ENCODE results near the gene SLC9A9.

Gene SLC9A9

GRCh38 chr3:143502081-143502480 lies 346.2 kb downstream of the SLC9A9 start:
- no peaks in the 10 kb centered on the region for H3K27me3 ChIP-seq (ENCODE audit: insufficient read depth, poor library complexity, severe bottlenecking)
- no peak overlapping the region for H3K27ac ChIP-seq (replicated peaks)
- H3K4me3 ChIP-seq (replicated peaks; ENCODE audit: insufficient read depth, low read length), result no peak overlapping the region
- DNase-seq (ENCODE audit: low read depth in 1 of 2, low spot score in 1 of 2), result no peak
- TF ChIP-seq GABPA (IDR thresholded peaks at IDR 0.05; ENCODE audit: low read depth) (no peak), SPI1 (IDR thresholded peaks at IDR 0.05; ENCODE audit: borderline replicate concordance, low read depth) (no peak)

GRCh38 chr3:143497382-143497781 lies 350.9 kb downstream of the SLC9A9 start:
- no peak for DNase-seq (ENCODE audit: low read depth in 1 of 2, low spot score in 1 of 2)
- H3K4me3 ChIP-seq (replicated peaks; ENCODE audit: insufficient read depth, low read length), result no peak overlapping the region
- H3K27me3 ChIP-seq (ENCODE audit: insufficient read depth, poor library complexity, severe bottlenecking), result no peaks in the 10 kb centered on the region
- TF ChIP-seq REST (IDR thresholded peaks at IDR 0.05; ENCODE audit: insufficient replicate concordance, low read depth) (no peak), POLR2AphosphoS5 (IDR thresholded peaks at IDR 0.05; ENCODE audit: low read depth) (no peak), GABPA (IDR thresholded peaks at IDR 0.05; ENCODE audit: low read depth) (no peak), SPI1 (IDR thresholded peaks at IDR 0.05; ENCODE audit: borderline replicate concordance, low read depth) (no peak), CTCF (IDR thresholded peaks at IDR 0.05; ENCODE audit: insufficient read depth, low read length) (no peak)
- no peak overlapping the region for H3K27ac ChIP-seq (replicated peaks)

GRCh38 chr3:143496191-143496590 lies 352.1 kb downstream of the SLC9A9 start:
- no peaks in the 10 kb centered on the region for H3K27me3 ChIP-seq (ENCODE audit: insufficient read depth, poor library complexity, severe bottlenecking)
- TF ChIP-seq REST (IDR thresholded peaks at IDR 0.05; ENCODE audit: insufficient replicate concordance, low read depth) (no peak), SPI1 (IDR thresholded peaks at IDR 0.05; ENCODE audit: borderline replicate concordance, low read depth) (no peak), POLR2AphosphoS5 (IDR thresholded peaks at IDR 0.05; ENCODE audit: low read depth) (no peak), GABPA (IDR thresholded peaks at IDR 0.05; ENCODE audit: low read depth) (no peak), CTCF (IDR thresholded peaks at IDR 0.05; ENCODE audit: insufficient read depth, low read length) (no peak)
- H3K27ac ChIP-seq (replicated peaks), result no peak overlapping the region
- DNase-seq (ENCODE audit: low read depth in 1 of 2, low spot score in 1 of 2), result no peak
- H3K4me3 ChIP-seq (replicated peaks; ENCODE audit: insufficient read depth, low read length), result no peak overlapping the region

GRCh38 chr3:143495527-143495926 lies 352.7 kb downstream of the SLC9A9 start:
- Histone ChIP-seq H3K4me3 (replicated peaks; ENCODE audit: insufficient read depth, low read length) (no peak overlapping the region), H3K27ac (replicated peaks) (no peak overlapping the region), H3K27me3 (ENCODE audit: insufficient read depth, poor library complexity, severe bottlenecking) (no peaks in the 10 kb centered on the region)
- DNase-seq (ENCODE audit: low read depth in 1 of 2, low spot score in 1 of 2), result no peak
- no peak for TF ChIP-seq CTCF (IDR thresholded peaks at IDR 0.05; ENCODE audit: insufficient read depth, low read length)
- no peak for TF ChIP-seq REST (IDR thresholded peaks at IDR 0.05; ENCODE audit: insufficient replicate concordance, low read depth)
- TF ChIP-seq POLR2AphosphoS5 (IDR thresholded peaks at IDR 0.05; ENCODE audit: low read depth), result no peak
- no peak for TF ChIP-seq GABPA (IDR thresholded peaks at IDR 0.05; ENCODE audit: low read depth)
- TF ChIP-seq SPI1 (IDR thresholded peaks at IDR 0.05; ENCODE audit: borderline replicate concordance, low read depth), result no peak

Data from HL-60 (cell line).